B cell (primary cell): Measurements from ENCODE around the gene FAM120A. TPM values are rescaled to one million over a fixed set of nuclear protein-coding genes. Genes with fewer than 3 reads are reported as not detected.

Experiments
- ATAC-seq: fragments of 200-7000 bp; cut with Tn5 transposase; one replicate; pipeline ENCODE4 v1.10.0; 2021; ENCODE audit warnings: low read depth, mild to moderate bottlenecking, moderate number of reproducible peaks, moderate library complexity
- CTCF ChIA-PET: fragments of 350-600 bp; sonication (Branson Sonifier 250); formaldehyde crosslinking; loops from one replicate; lab custom pipeline; 2021; ENCODE audit warnings: antibody characterized with exemption, inconsistent platforms; lab: Charles Lee
- POLR2A ChIA-PET: fragments of 350-600 bp; sonication (Branson Sonifier 250); formaldehyde crosslinking; loops from one replicate; lab custom pipeline; 2021; ENCODE audit warnings: antibody characterized with exemption; lab: Charles Lee
- DNase-seq: peaks from one replicate; pipeline ENCODE4 v3.0.0; 2013
- H2AFZ ChIP-seq: 2 replicates; pipeline ENCODE4 v1.6.1; 2012; ENCODE audit warnings: mild to moderate bottlenecking, low read depth, low read length; ENCODE audit not compliant: insufficient read depth, poor library complexity, severe bottlenecking
- H3K27ac ChIP-seq, 2 donors: 1 replicate in 1 of 2; 2 replicates in 1 of 2; pipeline ENCODE4 v1.5.1; 2012 to 2013; ENCODE audit warnings: low read length in 2 of 2, mild to moderate bottlenecking in 2 of 2, moderate library complexity in 1 of 2
- H3K27me3 ChIP-seq, 4 experiments: fragments of 200-600 bp in 1 of 4; sonication (generic) in 1 of 4; replicated peaks in 1 of 4; 1 replicate in 2 of 4; 2 replicates in 2 of 4; pipeline versions ENCODE4 v1.6.1 to v1.7.0; 2013 to 2016; ENCODE audit warnings: low read length in 3 of 4, mild to moderate bottlenecking in 2 of 4, mixed read lengths in 1 of 4, moderate library complexity in 1 of 4; ENCODE audit not compliant: insufficient read depth in 4 of 4, control insufficient read depth in 3 of 4; ENCODE audit errors: control extremely low read depth in 1 of 4
- H3K36me3 ChIP-seq, 2 experiments: replicated peaks in 1 of 2; 1 replicate in 1 of 2; 2 replicates in 1 of 2; pipeline versions ENCODE4 v1.6.1 to v1.7.1; 2013; ENCODE audit warnings: low read length in 1 of 2; ENCODE audit not compliant: insufficient read depth in 2 of 2, control insufficient read depth in 1 of 2; ENCODE audit errors: control extremely low read depth in 1 of 2, extremely low read depth in 1 of 2
- H3K4me1 ChIP-seq, 2 donors: fragments of 200-600 bp in 1 of 2; sonication (generic) in 1 of 2; 1 replicate in 1 of 2; 2 replicates in 1 of 2; pipeline versions ENCODE4 v1.5.1 to v1.6.1; 2013 to 2017; ENCODE audit warnings: low read length in 2 of 2; ENCODE audit not compliant: control insufficient read depth in 2 of 2, insufficient read depth in 2 of 2
- H3K4me2 ChIP-seq: replicated peaks from 2 replicates; pipeline ENCODE3; 2012; ENCODE audit warnings: mild to moderate bottlenecking, low read depth, low read length; ENCODE audit not compliant: poor library complexity, severe bottlenecking
- H3K4me3 ChIP-seq, 5 experiments: fragments of 200-600 bp in 1 of 5; sonication (generic) in 1 of 5; 1 replicate in 3 of 5; 2 replicates in 2 of 5; pipeline versions ENCODE4 v1.5.1 to v1.7.0; 2011 to 2016; ENCODE audit warnings: low read length in 4 of 5, mild to moderate bottlenecking in 4 of 5, low read depth in 2 of 5, control low read depth in 1 of 5, moderate library complexity in 1 of 5; ENCODE audit not compliant: insufficient read depth in 1 of 5; ENCODE audit errors: control extremely low read depth in 1 of 5, extremely low read depth in 1 of 5
- H3K79me2 ChIP-seq: fragments of 200-600 bp; sonication (generic); one replicate; pipeline ENCODE4 v1.6.0; 2016; ENCODE audit warnings: low read length; ENCODE audit not compliant: control insufficient read depth, insufficient read depth
- H3K9ac ChIP-seq: fragments of 200-600 bp; sonication (generic); 2 replicates; pipeline ENCODE4 v1.6.1; 2017; ENCODE audit warnings: mild to moderate bottlenecking, low read length, moderate library complexity
- H3K9me3 ChIP-seq, 3 donors: one replicate each; pipeline versions ENCODE4 v1.6.1 to v1.7.1; 2013; ENCODE audit warnings: low read length in 2 of 3; ENCODE audit not compliant: control insufficient read depth in 2 of 3, insufficient read depth in 1 of 3; ENCODE audit errors: control extremely low read depth in 1 of 3
- H4K20me1 ChIP-seq: 2 replicates; pipeline ENCODE4 v1.6.0; 2012; ENCODE audit warnings: mild to moderate bottlenecking, low read length; ENCODE audit not compliant: insufficient read depth, control insufficient read depth, poor library complexity, severe bottlenecking
- H3K27ac Mint-ChIP-seq: one replicate; pipeline ENCODE4 v1.8.0; 2021; ENCODE audit warnings: mixed read lengths
- H3K27me3 Mint-ChIP-seq: one replicate; pipeline ENCODE4 v1.8.0; 2021; ENCODE audit warnings: mixed read lengths
- H3K4me1 Mint-ChIP-seq: one replicate; pipeline ENCODE4 v1.8.0; 2021; ENCODE audit warnings: mixed read lengths
- H3K4me3 Mint-ChIP-seq: one replicate; pipeline ENCODE4 v1.8.0; 2021; ENCODE audit warnings: mixed read lengths
- H3K9me3 Mint-ChIP-seq: one replicate; pipeline ENCODE4 v1.8.0; 2022; ENCODE audit warnings: mixed read lengths; ENCODE audit not compliant: insufficient read depth
- CTCF ChIP-seq: fragments of 200-600 bp; IDR thresholded peaks from one replicate; pipeline ENCODE4 v1.8.0; 2022; ENCODE audit warnings: antibody characterized with exemption, mild to moderate bottlenecking
- EZH2 ChIP-seq: IDR thresholded peaks from 2 replicates; pipeline ENCODE4 v1.6.1; 2012; ENCODE audit warnings: borderline replicate concordance, low read depth, mild to moderate bottlenecking, moderate library complexity, low read length; ENCODE audit not compliant: insufficient read depth, poor library complexity, severe bottlenecking
- WGBS: methylation state at CpG from one replicate; pipeline ENCODE4 v1.1.5; 2013; ENCODE audit warnings: missing lambda C conversion rate; ENCODE audit not compliant: insufficient coverage; 5-methylcytosine and 5-hydroxymethylcytosine counted together
- intact Hi-C: fragments of 100-400 bp; cut with micrococcal nuclease; formaldehyde crosslinking; loops from one replicate; pipeline ENCODE4 v1.10.0; 2022
- polyA plus RNA-seq: library from polyadenylated mRNA; depleted of rRNA; stranded (reverse); fragments of >200 nt; gene quantifications from 2 replicates; pipeline ENCODE4 v1.2.3, GENCODE V29; 2012
- total RNA-seq, 2 donors: library from RNA; stranded (reverse); fragments of 120-200 nt in 1 of 2; gene quantifications; 1 replicate in 1 of 2; 2 replicates in 1 of 2; pipeline versions ENCODE4 v1.2.3 to v1.2.4, GENCODE V29; 2013 to 2022

Gene FAM120A
- total and polyA plus RNA-seq, 2 donors (not counting 1 experiment from before 2014, with no cell fraction given), result 48.4 to 105 TPM

- no peak overlapping the region for H3K27ac Mint-ChIP-seq
- no peak for TF ChIP-seq CTCF
- TF ChIP-seq EZH2, result no peak
- Histone ChIP-seq H3K4me2 (no peak overlapping the region), H3K36me3 (no peaks in the 10 kb centered on the region), H3K27ac (no peak overlapping the region), H3K9ac (no peak overlapping the region), H3K4me3 (no peak overlapping the region), H3K9me3 (no peaks in the 10 kb centered on the region), H3K27me3 (peaks cover 0 to 5% (median 3%) of the 10 kb centered on the region in 4 experiments), H3K79me2 (no peaks in the 10 kb centered on the region), H2AFZ (no peak overlapping the region), H4K20me1 (no peaks in the 10 kb centered on the region), H3K4me1 (no peaks in the 10 kb centered on the region)
- WGBS, result 31% methylated on average over 4 of the region's 5 CpGs
- intact Hi-C loops, result no loop called here
- no peaks in the 10 kb centered on the region for H3K4me1 Mint-ChIP-seq
- no peak for ATAC-seq
- no peaks in the 10 kb centered on the region for H3K9me3 Mint-ChIP-seq
- H3K4me3 Mint-ChIP-seq, result no peak overlapping the region
- CTCF ChIA-PET, result no interaction called here
- DNase-seq, result no peak
- POLR2A ChIA-PET, result no interaction called here
- H3K27me3 Mint-ChIP-seq, result peaks cover 19% of the 10 kb centered on the region
Observed at GRCh38 chr9:93431539-93432105, 19.9 kb upstream of the FAM120A start.

GRCh38 chr9:93432964-93433363, 18.5 kb upstream of the FAM120A start:
- Histone ChIP-seq H3K9ac (no peak overlapping the region), H3K27ac (no peak overlapping the region), H3K27me3 (peaks cover 0 to 4% (median 0%) of the 10 kb centered on the region in 4 experiments), H3K79me2 (no peaks in the 10 kb centered on the region), H3K4me3 (no peak overlapping the region), H3K4me2 (no peak overlapping the region), H3K9me3 (no peaks in the 10 kb centered on the region), H2AFZ (no peak overlapping the region), H4K20me1 (no peaks in the 10 kb centered on the region), H3K36me3 (peaks cover 0 to 4% of the 10 kb centered on the region in 2 experiments), H3K4me1 (no peaks in the 10 kb centered on the region)
- no peaks in the 10 kb centered on the region for H3K4me1 Mint-ChIP-seq
- no peak for TF ChIP-seq EZH2
- TF ChIP-seq CTCF, result no peak
- H3K4me3 Mint-ChIP-seq, result no peak overlapping the region
- POLR2A ChIA-PET, result no interaction called here
- H3K27me3 Mint-ChIP-seq, result peaks cover 8% of the 10 kb centered on the region
- CTCF ChIA-PET, result no interaction called here
- H3K9me3 Mint-ChIP-seq, result no peaks in the 10 kb centered on the region
- DNase-seq (no peak), ATAC-seq (no peak)
- WGBS, result no CpG with 5 or more reads among the region's 1 CpG
- no peak overlapping the region for H3K27ac Mint-ChIP-seq
- intact Hi-C loops, result no loop called here
